ENCODE data around the gene ITGB3. TPM values are rescaled to one million over a fixed set of nuclear protein-coding genes. Genes with fewer than 3 reads are reported as not detected.

ITGB3 gene
- total RNA-seq, 4 donors from 2014 or later, result 48.6 to 61.5 (median 54.9) TPM

GRCh38 chr17:47318197-47318918 lies 64.7 kb downstream of the ITGB3 start:
- WGBS, result 87% methylated on average over 3 of the region's 3 CpGs
- Histone ChIP-seq H3K27me3 (no peaks in the 10 kb centered on the region), H3K4me1 (peaks cover 9 to 48% (median 43%) of the 10 kb centered on the region in 4 donors), H3K27ac (replicated peaks in 1 of 4) (no peak overlapping the region), H3K4me3 (no peak overlapping the region), H3K36me3 (no peaks in the 10 kb centered on the region), H3K9me3 (no peaks in the 10 kb centered on the region)
- no peak for TF ChIP-seq POLR2AphosphoS5 (IDR thresholded peaks at IDR 0.05)
- no peak for TF ChIP-seq EP300 (IDR thresholded peaks at IDR 0.05)
- no peak for TF ChIP-seq POLR2A (IDR thresholded peaks at IDR 0.05; ENCODE audit: low read depth)
- intact Hi-C loops (cut with DNase I), result no loop called here
- DNase-seq (ENCODE audit: extremely low spot score), result no peak

- DNase-seq (ENCODE audit: extremely low spot score), result no peak
- peaks cover 4 to 26% (median 23%) of the 10 kb centered on the region in 4 donors for H3K4me1 ChIP-seq
- no peaks in the 10 kb centered on the region for H3K9me3 ChIP-seq
- no peak overlapping the region for H3K4me3 ChIP-seq
- H3K27me3 ChIP-seq, result no peaks in the 10 kb centered on the region
- intact Hi-C loops (cut with DNase I), result no loop called here
- no peak overlapping the region for H3K27ac ChIP-seq (replicated peaks in 1 of 4)
- 79% methylated on average over 5 of the region's 5 CpGs for WGBS
- TF ChIP-seq CTCF (IDR thresholded peaks at IDR 0.05), result no peak
- TF ChIP-seq POLR2AphosphoS5 (IDR thresholded peaks at IDR 0.05), result no peak
- TF ChIP-seq EP300 (IDR thresholded peaks at IDR 0.05), result no peak
- no peak for TF ChIP-seq POLR2A (IDR thresholded peaks at IDR 0.05; ENCODE audit: low read depth)
- no peaks in the 10 kb centered on the region for H3K36me3 ChIP-seq
Observed at GRCh38 chr17:47320879-47321502, 67.4 kb downstream of the ITGB3 start.

- peak; percentile 94 for DNase-seq (ENCODE audit: extremely low spot score)
- peak; percentile 90 to 94 for TF ChIP-seq POLR2AphosphoS5 (IDR thresholded peaks at IDR 0.05)
- TF ChIP-seq EP300 (IDR thresholded peaks at IDR 0.05), result no peak
- TF ChIP-seq POLR2A (IDR thresholded peaks at IDR 0.05; ENCODE audit: low read depth), result peak; percentile 91
- peak; percentile 25 to 39 (median 32) for TF ChIP-seq CTCF (IDR thresholded peaks at IDR 0.05)
- Histone ChIP-seq H3K4me3 (peak within 1 kb of the TSS; percentile 64 to 79 (median 71)), H3K4me1 (peaks cover 4 to 12% (median 9%) of the 10 kb centered on the region in 4 donors), H3K27ac (replicated peaks in 1 of 4) (peak within 1 kb of the TSS; percentile 87 to 96 (median 91)), H3K27me3 (no peaks in the 10 kb centered on the region), H3K36me3 (no peaks in the 10 kb centered on the region), H3K9me3 (no peaks in the 10 kb centered on the region)
- intact Hi-C loops (cut with DNase I), result no loop called here
- 2% methylated on average over 43 of the region's 72 CpGs for WGBS
Observed at GRCh38 chr17:47323382-47324223, 70.0 kb downstream of the ITGB3 start, which contains the start of gene EFCAB13. Gene EFCAB13, plus strand, starts transcription at chr17:47323955. Its CDS starts 4,399 bp downstream, at chr17:47328354.

GRCh38 chr17:47324224-47325020 lies 70.8 kb downstream of the ITGB3 start:
- Histone ChIP-seq H3K4me1 (peaks cover 4 to 12% (median 9%) of the 10 kb centered on the region in 4 donors), H3K27me3 (no peaks in the 10 kb centered on the region), H3K4me3 (peak overlapping the region; percentile 64 to 79 (median 71)), H3K27ac (replicated peaks in 1 of 4) (peak overlapping the region; percentile 87 to 96 (median 91)), H3K36me3 (no peaks in the 10 kb centered on the region), H3K9me3 (no peaks in the 10 kb centered on the region)
- 25% methylated on average over 28 of the region's 28 CpGs for WGBS
- peak in 1 of 2 donors; percentile 27 for TF ChIP-seq POLR2AphosphoS5 (IDR thresholded peaks at IDR 0.05)
- TF ChIP-seq EP300 (IDR thresholded peaks at IDR 0.05), result no peak
- DNase-seq (ENCODE audit: extremely low spot score), result peak; percentile 93
- intact Hi-C loops (cut with DNase I), result no loop called here

- WGBS, result 100% methylated on average over 1 of the region's 1 CpG
- TF ChIP-seq CTCF (IDR thresholded peaks at IDR 0.05) (no peak), POLR2AphosphoS5 (IDR thresholded peaks at IDR 0.05) (no peak), POLR2A (IDR thresholded peaks at IDR 0.05; ENCODE audit: low read depth) (no peak), EP300 (IDR thresholded peaks at IDR 0.05) (no peak)
- Histone ChIP-seq H3K9me3 (no peaks in the 10 kb centered on the region), H3K27me3 (no peaks in the 10 kb centered on the region), H3K4me3 (no peak overlapping the region), H3K27ac (replicated peaks in 1 of 4) (peak overlapping the region in 2 of 4 donors; percentile 87 to 89), H3K4me1 (peaks cover 4 to 12% (median 9%) of the 10 kb centered on the region in 4 donors), H3K36me3 (no peaks in the 10 kb centered on the region)
- intact Hi-C loops (cut with DNase I), result no loop called here
- no peak for DNase-seq (ENCODE audit: extremely low spot score)
Observed at GRCh38 chr17:47325176-47325575, 71.5 kb downstream of the ITGB3 start.

Measured in esophagus muscularis mucosa (tissue), 4 donors.